Mucosa of rectum (tissue), 2 donors: Measurements from ENCODE around the gene MIXL1.
"Not testable (repeated sequence)": the region's sequence is repeated elsewhere in the genome, so short reads cannot be mapped to it uniquely, and the experiment has no call there.

ENCODE experiments used
- H3K27ac ChIP-seq, 2 donors: one replicate each; pipeline ENCODE4 v1.7.0; 2013; ENCODE audit warnings: inconsistent platforms in 2 of 2, low read depth in 2 of 2, low read length in 2 of 2
- H3K27me3 ChIP-seq, 2 donors: one replicate each; pipeline ENCODE4 v1.7.0; 2013; ENCODE audit warnings: low read length in 2 of 2; ENCODE audit not compliant: control insufficient read depth in 2 of 2, insufficient read depth in 2 of 2
- H3K36me3 ChIP-seq, 2 donors: one replicate each; pipeline ENCODE4 v1.7.0; 2013; ENCODE audit warnings: low read length in 2 of 2; ENCODE audit not compliant: control insufficient read depth in 2 of 2, insufficient read depth in 2 of 2
- H3K4me1 ChIP-seq, 2 donors: one replicate each; pipeline ENCODE4 v1.7.0; 2013; ENCODE audit warnings: low read length in 2 of 2, mild to moderate bottlenecking in 1 of 2; ENCODE audit not compliant: control insufficient read depth in 2 of 2, insufficient read depth in 2 of 2
- H3K4me3 ChIP-seq, 2 donors: one replicate each; pipeline ENCODE4 v1.7.0; 2013; ENCODE audit warnings: low read length in 2 of 2
- H3K9ac ChIP-seq, 2 donors: one replicate each; pipeline ENCODE4 v1.7.0; 2013; ENCODE audit warnings: low read length in 2 of 2, low read depth in 1 of 2, mild to moderate bottlenecking in 1 of 2
- H3K9me3 ChIP-seq, 2 donors: one replicate each; pipeline ENCODE4 v1.7.0; 2013; ENCODE audit warnings: low read length in 2 of 2; ENCODE audit not compliant: control insufficient read depth in 2 of 2
- donor health status: healthy.
- donor health status: Normal muscosa, but diverticular disease.

Gene MIXL1

GRCh38 chr1:226272233-226272902 lies 48.9 kb downstream of the MIXL1 start:
- not testable (repeated sequence) for H3K9ac ChIP-seq, H3K4me1 ChIP-seq, H3K9me3 ChIP-seq, H3K36me3 ChIP-seq, H3K27me3 ChIP-seq, H3K4me3 ChIP-seq, H3K27ac ChIP-seq

- no peak overlapping the region for H3K27ac ChIP-seq
Observed at GRCh38 chr1:226274138-226274537, 50.7 kb downstream of the MIXL1 start.

GRCh38 chr1:226276077-226276682 lies 52.7 kb downstream of the MIXL1 start:
- no peak overlapping the region for H3K4me3 ChIP-seq
- no peaks in the 10 kb centered on the region for H3K36me3 ChIP-seq
- H3K9me3 ChIP-seq = no peaks in the 10 kb centered on the region
- H3K9ac ChIP-seq = no peak overlapping the region
- no peaks in the 10 kb centered on the region for H3K4me1 ChIP-seq
- no peak overlapping the region for H3K27ac ChIP-seq
- no peaks in the 10 kb centered on the region for H3K27me3 ChIP-seq

More at GRCh38 chr1:226274138-226274537, 50.7 kb downstream of the MIXL1 start:
- Histone ChIP-seq H3K27me3 (no peaks in the 10 kb centered on the region), H3K9ac (no peak overlapping the region), H3K4me3 (no peak overlapping the region), H3K4me1 (no peaks in the 10 kb centered on the region), H3K9me3 (no peaks in the 10 kb centered on the region), H3K36me3 (no peaks in the 10 kb centered on the region)
